Mesenchymal stem cell (in vitro differentiated cells and primary cell): ENCODE data around the gene SHC3.

Experiments
- DNase-seq: peaks from one replicate; pipeline ENCODE4 v3.0.0-alpha.2; 2013
- H2AFZ ChIP-seq: one replicate; pipeline ENCODE4 v1.6.1; 2013; ENCODE audit warnings: low read depth, mild to moderate bottlenecking, control low read depth, inconsistent platforms, low read length, moderate library complexity
- H2AK5ac ChIP-seq: 2 replicates; pipeline ENCODE4 v1.6.1; 2013; ENCODE audit warnings: low read length, moderate library complexity, mild to moderate bottlenecking, inconsistent platforms; ENCODE audit not compliant: severe bottlenecking
- H2BK120ac ChIP-seq: one replicate; pipeline ENCODE4 v1.6.1; 2013; ENCODE audit warnings: low read depth, mild to moderate bottlenecking, inconsistent platforms, low read length, moderate library complexity
- H2BK12ac ChIP-seq, 2 experiments: one replicate each; pipeline ENCODE4 v1.6.1; 2013; ENCODE audit warnings: inconsistent platforms in 2 of 2, low read length in 2 of 2, mild to moderate bottlenecking in 2 of 2, moderate library complexity in 2 of 2, control low read depth in 1 of 2
- H2BK15ac ChIP-seq: one replicate; pipeline ENCODE4 v1.6.1; 2013; ENCODE audit warnings: mild to moderate bottlenecking, low read depth, inconsistent platforms; ENCODE audit not compliant: poor library complexity, severe bottlenecking
- H2BK5ac ChIP-seq: 2 replicates; pipeline ENCODE4 v1.6.1; 2013; ENCODE audit warnings: low read depth, mild to moderate bottlenecking, low read length, control low read depth, inconsistent platforms; ENCODE audit not compliant: poor library complexity, severe bottlenecking
- H3K14ac ChIP-seq, 2 experiments: one replicate each; pipeline ENCODE4 v1.6.1; 2013; ENCODE audit warnings: inconsistent platforms in 2 of 2, low read length in 2 of 2, control low read depth in 1 of 2, mild to moderate bottlenecking in 1 of 2, moderate library complexity in 1 of 2
- H3K18ac ChIP-seq, 2 experiments: one replicate each; pipeline ENCODE4 v1.6.1; 2013; ENCODE audit warnings: inconsistent platforms in 2 of 2, low read length in 2 of 2, control low read depth in 1 of 2, low read depth in 1 of 2, mild to moderate bottlenecking in 1 of 2
- H3K23ac ChIP-seq, 2 experiments: one replicate each; pipeline ENCODE4 v1.6.1; 2013; ENCODE audit warnings: inconsistent platforms in 2 of 2, low read length in 2 of 2, mild to moderate bottlenecking in 2 of 2, moderate library complexity in 2 of 2, control low read depth in 1 of 2
- H3K27ac ChIP-seq: 2 replicates; pipeline ENCODE4 v1.5.1; 2013; ENCODE audit warnings: mild to moderate bottlenecking, moderate library complexity, low read length, control low read depth, inconsistent platforms; ENCODE audit not compliant: poor library complexity, severe bottlenecking
- H3K27me3 ChIP-seq, 2 experiments: 2 replicates each; pipeline versions ENCODE4 v1.6.1 to v1.7.0; 2013; ENCODE audit warnings: low read length in 2 of 2, mild to moderate bottlenecking in 2 of 2, moderate library complexity in 2 of 2, control low read depth in 1 of 2, inconsistent platforms in 1 of 2; ENCODE audit not compliant: control insufficient read depth in 1 of 2, insufficient read depth in 1 of 2
- H3K36me3 ChIP-seq, 2 experiments: 2 replicates each; pipeline versions ENCODE4 v1.6.1 to v1.7.0; 2013; ENCODE audit warnings: low read length in 2 of 2, control low read depth in 1 of 2, inconsistent platforms in 1 of 2, low read depth in 1 of 2, mild to moderate bottlenecking in 1 of 2; ENCODE audit not compliant: insufficient read depth in 2 of 2, control insufficient read depth in 1 of 2
- H3K4ac ChIP-seq, 2 experiments: one replicate each; pipeline ENCODE4 v1.6.1; 2013; ENCODE audit warnings: inconsistent platforms in 2 of 2, low read length in 2 of 2, mild to moderate bottlenecking in 2 of 2, moderate library complexity in 2 of 2, control low read depth in 1 of 2, low read depth in 1 of 2
- H3K4me1 ChIP-seq: 2 replicates; pipeline ENCODE4 v1.6.1; 2013; ENCODE audit warnings: low read depth, low read length, control low read depth; ENCODE audit not compliant: control insufficient read depth, insufficient read depth
- H3K4me2 ChIP-seq: 2 replicates; pipeline ENCODE4 v1.6.1; 2013; ENCODE audit warnings: low read length, mild to moderate bottlenecking, inconsistent platforms; ENCODE audit not compliant: poor library complexity, severe bottlenecking
- H3K4me3 ChIP-seq, 2 experiments: 2 replicates each; pipeline versions ENCODE4 v1.5.1 to v1.7.0; 2013; ENCODE audit warnings: low read length in 2 of 2, mild to moderate bottlenecking in 2 of 2, control low read depth in 1 of 2, low read depth in 1 of 2; ENCODE audit not compliant: insufficient read depth in 1 of 2
- H3K79me1 ChIP-seq: replicated peaks from 2 replicates; pipeline ENCODE4 v1.6.1; 2013; ENCODE audit warnings: mild to moderate bottlenecking, control low read depth, low read length, inconsistent platforms; ENCODE audit not compliant: poor library complexity, severe bottlenecking
- H3K9ac ChIP-seq: 2 replicates; pipeline ENCODE4 v1.7.0; 2013; ENCODE audit warnings: mild to moderate bottlenecking, low read length, moderate library complexity
- H3K9me3 ChIP-seq: 2 replicates; pipeline ENCODE4 v1.7.0; 2013; ENCODE audit warnings: mild to moderate bottlenecking, low read length; ENCODE audit not compliant: control insufficient read depth
- H4K8ac ChIP-seq: one replicate; pipeline ENCODE4 v1.6.1; 2013; ENCODE audit warnings: inconsistent platforms, mild to moderate bottlenecking, low read length, moderate library complexity
- H4K91ac ChIP-seq: one replicate; pipeline ENCODE4 v1.6.1; 2013; ENCODE audit warnings: mild to moderate bottlenecking, low read length, inconsistent platforms
- WGBS: methylation state at CpG from one replicate; pipeline ENCODE4 v1.1.7; 2013; ENCODE audit warnings: mixed read lengths; 5-methylcytosine and 5-hydroxymethylcytosine counted together

The SHC3 gene

GRCh38 chr9:89218040-89218928, 39.7 kb upstream of the SHC3 start:
- H3K4me1 ChIP-seq = no peaks in the 10 kb centered on the region
- no peak overlapping the region for H3K23ac ChIP-seq
- H3K27ac ChIP-seq = no peak overlapping the region
- no peak overlapping the region for H3K4me3 ChIP-seq
- no peaks in the 10 kb centered on the region for H3K9me3 ChIP-seq
- no peak overlapping the region for H3K9ac ChIP-seq
- no peak overlapping the region for H2BK120ac ChIP-seq
- H3K4me2 ChIP-seq = no peak overlapping the region
- DNase-seq = peak; percentile 3
- H2BK5ac ChIP-seq = no peak overlapping the region
- no peak overlapping the region for H4K8ac ChIP-seq
- no peak overlapping the region for H2AFZ ChIP-seq
- no peak overlapping the region for H3K18ac ChIP-seq
- 83% methylated on average over 8 of the region's 11 CpGs for WGBS
- H2BK12ac ChIP-seq = no peak overlapping the region
- peaks cover 0 to 10% of the 10 kb centered on the region in 2 experiments for H3K27me3 ChIP-seq
- no peaks in the 10 kb centered on the region for H3K79me1 ChIP-seq
- no peak overlapping the region for H3K4ac ChIP-seq
- no peak overlapping the region for H3K14ac ChIP-seq
- no peak overlapping the region for H2BK15ac ChIP-seq
- no peak overlapping the region for H4K91ac ChIP-seq
- H2AK5ac ChIP-seq = no peak overlapping the region
- no peaks in the 10 kb centered on the region for H3K36me3 ChIP-seq

GRCh38 chr9:89215342-89215741, 36.7 kb upstream of the SHC3 start:
- Histone ChIP-seq H3K36me3 (no peaks in the 10 kb centered on the region), H2BK5ac (no peak overlapping the region), H4K8ac (no peak overlapping the region), H3K4me3 (no peak overlapping the region), H3K79me1 (no peaks in the 10 kb centered on the region), H3K9ac (no peak overlapping the region), H2AK5ac (no peak overlapping the region), H3K4ac (no peak overlapping the region), H2BK120ac (no peak overlapping the region), H3K14ac (no peak overlapping the region), H4K91ac (no peak overlapping the region), H3K27me3 (peaks cover 0 to 7% of the 10 kb centered on the region in 2 experiments), H3K18ac (no peak overlapping the region), H2BK15ac (no peak overlapping the region), H2AFZ (no peak overlapping the region), H3K27ac (no peak overlapping the region), H3K4me2 (no peak overlapping the region), H3K23ac (no peak overlapping the region), H3K9me3 (peaks cover 5% of the 10 kb centered on the region), H2BK12ac (no peak overlapping the region), H3K4me1 (no peaks in the 10 kb centered on the region)
- WGBS = 62% methylated on average over 3 of the region's 3 CpGs
- peak; percentile 3 for DNase-seq

- no CpG with 5 or more reads among the region's 3 CpGs for WGBS
- H3K4me1 ChIP-seq = no peaks in the 10 kb centered on the region
- H2AK5ac ChIP-seq = no peak overlapping the region
Observed at GRCh38 chr9:89213396-89213880, 34.8 kb upstream of the SHC3 start.

GRCh38 chr9:89212171-89212570, 33.6 kb upstream of the SHC3 start:
- Histone ChIP-seq H3K23ac (no peak overlapping the region), H2AFZ (no peak overlapping the region), H3K27ac (no peak overlapping the region), H3K14ac (no peak overlapping the region), H2BK120ac (no peak overlapping the region), H3K27me3 (peaks cover 0 to 12% of the 10 kb centered on the region in 2 experiments), H3K4ac (no peak overlapping the region), H4K91ac (no peak overlapping the region), H3K9me3 (peaks cover 5% of the 10 kb centered on the region), H3K36me3 (no peaks in the 10 kb centered on the region), H2BK5ac (no peak overlapping the region), H3K79me1 (no peaks in the 10 kb centered on the region), H2BK15ac (no peak overlapping the region), H2AK5ac (no peak overlapping the region), H3K4me3 (no peak overlapping the region), H3K4me1 (no peaks in the 10 kb centered on the region), H3K9ac (no peak overlapping the region), H2BK12ac (no peak overlapping the region), H4K8ac (no peak overlapping the region), H3K4me2 (no peak overlapping the region), H3K18ac (no peak overlapping the region)
- 20% methylated on average over 1 of the region's 1 CpG for WGBS
- DNase-seq = no peak

More at GRCh38 chr9:89213396-89213880, 34.8 kb upstream of the SHC3 start:
- DNase-seq = no peak
- Histone ChIP-seq H2BK15ac (no peak overlapping the region), H2AFZ (no peak overlapping the region), H3K27me3 (peaks cover 0 to 3% of the 10 kb centered on the region in 2 experiments), H3K4me3 (no peak overlapping the region), H4K8ac (no peak overlapping the region), H3K4me2 (no peak overlapping the region), H3K14ac (no peak overlapping the region), H3K23ac (no peak overlapping the region), H3K9ac (no peak overlapping the region), H3K9me3 (peaks cover 5% of the 10 kb centered on the region), H3K18ac (no peak overlapping the region), H4K91ac (no peak overlapping the region), H3K27ac (no peak overlapping the region), H3K79me1 (no peaks in the 10 kb centered on the region), H2BK120ac (no peak overlapping the region), H2BK5ac (no peak overlapping the region), H3K36me3 (no peaks in the 10 kb centered on the region), H3K4ac (no peak overlapping the region), H2BK12ac (no peak overlapping the region)
